Calu3 (cell line): ENCODE results near the gene FNDC10. TPM values are rescaled to one million over a fixed set of nuclear protein-coding genes. Genes with fewer than 3 reads are reported as not detected.
"Not testable (repeated sequence)": the region's sequence is repeated elsewhere in the genome, so short reads cannot be mapped to it uniquely, and the experiment has no call there.

Experiments used
- BruUV-seq: library from RNA; stranded (reverse); fragments of 400-500 nt; replicated peaks from 2 replicates; lab custom pipeline; 2021; lab: Mats Ljungman, UMichigan
- CTCF ChIA-PET: fragments of 300-600 bp; sonication (Branson Sonifier 250); formaldehyde crosslinking; loops from one replicate; lab custom pipeline; 2022; ENCODE audit warnings: antibody characterized with exemption; lab: Charles Lee
- DNase-seq: peaks from one replicate; pipeline ENCODE4 v3.0.0; 2022
- H3K27ac Mint-ChIP-seq: one replicate; pipeline ENCODE4 v1.8.0; 2022; ENCODE audit warnings: mixed read lengths; ENCODE audit not compliant: unreplicated experiment
- H3K27me3 Mint-ChIP-seq: one replicate; pipeline ENCODE4 v1.8.0; 2022; ENCODE audit warnings: mixed read lengths; ENCODE audit not compliant: unreplicated experiment
- H3K36me3 Mint-ChIP-seq: one replicate; pipeline ENCODE4 v1.8.0; 2022; ENCODE audit warnings: mild to moderate bottlenecking, moderate library complexity, mixed read lengths; ENCODE audit not compliant: insufficient read depth, unreplicated experiment
- H3K4me1 Mint-ChIP-seq: one replicate; pipeline ENCODE4 v1.8.0; 2022; ENCODE audit warnings: mild to moderate bottlenecking, low read depth, mixed read lengths; ENCODE audit not compliant: unreplicated experiment
- H3K4me3 Mint-ChIP-seq: one replicate; pipeline ENCODE4 v1.8.0; 2022; ENCODE audit warnings: mild to moderate bottlenecking, low read depth, moderate library complexity, mixed read lengths; ENCODE audit not compliant: unreplicated experiment
- H3K9me3 Mint-ChIP-seq: one replicate; pipeline ENCODE4 v1.8.0; 2022; ENCODE audit warnings: low read depth, mixed read lengths; ENCODE audit not compliant: unreplicated experiment
- intact Hi-C: fragments of 100-400 bp; cut with micrococcal nuclease; formaldehyde crosslinking; loops from one replicate; pipeline ENCODE4 v1.10.0; 2022; ENCODE audit not compliant: unreplicated experiment
- total RNA-seq: library from RNA; stranded (reverse); gene quantifications from 2 replicates; pipeline ENCODE4 v1.2.3, GENCODE V29; 2022
- TF ChIP-seq, protein P1 (sequence below): fragments of 200-600 bp; IDR thresholded peaks from one replicate; pipeline ENCODE4 v1.8.0; 2022; ENCODE audit warnings: antibody characterized with exemption; ENCODE audit not compliant: unreplicated experiment

Gene FNDC10
- total RNA-seq, 1 experiment from 2014 or later: 3.5 TPM

DNA sequence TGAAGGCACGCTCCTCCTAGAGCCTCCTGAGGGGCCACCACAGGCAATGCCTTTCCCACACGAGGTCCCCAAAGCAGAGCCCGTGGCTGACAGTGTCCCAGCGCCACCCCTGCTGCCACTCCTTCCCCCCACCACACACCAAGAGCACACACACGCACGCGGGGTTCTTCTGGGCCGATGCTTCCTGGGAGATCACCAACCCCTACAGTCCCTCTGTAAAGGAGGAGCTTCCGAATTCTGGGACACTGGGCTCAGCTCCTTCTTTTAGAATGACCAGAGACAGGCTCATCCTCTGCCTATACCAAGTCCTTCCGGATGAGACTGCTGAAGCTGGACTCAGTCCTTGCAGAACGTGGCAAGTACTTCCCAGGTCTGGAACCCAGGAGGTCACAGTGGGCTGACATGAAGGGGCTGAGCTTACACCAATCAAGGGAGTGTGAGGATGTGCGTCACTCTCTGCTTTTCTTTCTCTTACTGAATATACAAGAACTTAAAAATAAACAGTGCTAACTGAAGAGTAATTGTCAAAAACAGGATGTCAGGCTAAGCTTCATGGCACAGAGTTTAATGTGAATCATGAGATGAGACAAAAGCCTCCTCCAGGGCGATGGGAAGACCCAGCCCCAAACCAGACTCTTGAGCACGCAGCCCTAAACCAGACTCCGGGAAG is 38.0 kb downstream of the FNDC10 start:
- no TSS peak for BruUV-seq
- DNase-seq: no peak
- peaks cover 51% of the 10 kb centered on the region for H3K36me3 Mint-ChIP-seq
- CTCF ChIA-PET: interaction anchor here (0.9 kb wide), 1 partner anchor 16 kb away, joined by 3 read pairs; no protein-coding TSS in a partner anchor
- no peaks in the 10 kb centered on the region for H3K4me1 Mint-ChIP-seq
- intact Hi-C loops: no loop called here
- H3K9me3 Mint-ChIP-seq: no peaks in the 10 kb centered on the region
- H3K4me3 Mint-ChIP-seq: no peak overlapping the region
- H3K27me3 Mint-ChIP-seq: no peaks in the 10 kb centered on the region
- TF ChIP-seq, protein P1, sequence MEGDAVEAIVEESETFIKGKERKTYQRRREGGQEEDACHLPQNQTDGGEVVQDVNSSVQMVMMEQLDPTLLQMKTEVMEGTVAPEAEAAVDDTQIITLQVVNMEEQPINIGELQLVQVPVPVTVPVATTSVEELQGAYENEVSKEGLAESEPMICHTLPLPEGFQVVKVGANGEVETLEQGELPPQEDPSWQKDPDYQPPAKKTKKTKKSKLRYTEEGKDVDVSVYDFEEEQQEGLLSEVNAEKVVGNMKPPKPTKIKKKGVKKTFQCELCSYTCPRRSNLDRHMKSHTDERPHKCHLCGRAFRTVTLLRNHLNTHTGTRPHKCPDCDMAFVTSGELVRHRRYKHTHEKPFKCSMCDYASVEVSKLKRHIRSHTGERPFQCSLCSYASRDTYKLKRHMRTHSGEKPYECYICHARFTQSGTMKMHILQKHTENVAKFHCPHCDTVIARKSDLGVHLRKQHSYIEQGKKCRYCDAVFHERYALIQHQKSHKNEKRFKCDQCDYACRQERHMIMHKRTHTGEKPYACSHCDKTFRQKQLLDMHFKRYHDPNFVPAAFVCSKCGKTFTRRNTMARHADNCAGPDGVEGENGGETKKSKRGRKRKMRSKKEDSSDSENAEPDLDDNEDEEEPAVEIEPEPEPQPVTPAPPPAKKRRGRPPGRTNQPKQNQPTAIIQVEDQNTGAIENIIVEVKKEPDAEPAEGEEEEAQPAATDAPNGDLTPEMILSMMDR: no peak
- peak overlapping the region; percentile 66 for H3K27ac Mint-ChIP-seq

DNA sequence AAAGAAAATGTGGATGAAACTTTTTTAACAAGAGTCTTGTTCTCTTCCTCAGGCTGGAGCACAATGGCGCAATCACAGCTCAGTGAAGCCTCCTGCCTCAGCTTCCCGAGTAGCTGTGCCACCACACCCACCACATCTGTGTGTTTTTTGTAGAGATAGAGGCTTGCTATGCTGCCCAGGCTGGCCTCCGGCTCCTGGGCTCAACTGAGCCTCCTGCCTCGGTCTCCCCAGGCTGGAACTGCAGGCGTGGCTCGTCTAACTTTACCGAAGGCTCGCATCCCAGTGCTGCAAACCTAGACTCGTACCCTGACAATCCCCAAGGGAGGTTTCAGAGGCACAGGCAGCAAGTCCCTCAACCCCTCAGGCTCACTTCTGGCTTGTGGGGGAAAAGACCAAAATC is 39.8 kb downstream of the FNDC10 start:
- BruUV-seq: no TSS peak
- H3K27me3 Mint-ChIP-seq: no peaks in the 10 kb centered on the region
- H3K4me3 Mint-ChIP-seq: no peak overlapping the region
- no peak overlapping the region for H3K27ac Mint-ChIP-seq
- intact Hi-C loops: no loop called here
- no peaks in the 10 kb centered on the region for H3K4me1 Mint-ChIP-seq
- CTCF ChIA-PET: no interaction called here
- DNase-seq: no peak
- no peaks in the 10 kb centered on the region for H3K9me3 Mint-ChIP-seq
- peaks cover 43% of the 10 kb centered on the region for H3K36me3 Mint-ChIP-seq
- TF ChIP-seq, protein P1: no peak

DNA sequence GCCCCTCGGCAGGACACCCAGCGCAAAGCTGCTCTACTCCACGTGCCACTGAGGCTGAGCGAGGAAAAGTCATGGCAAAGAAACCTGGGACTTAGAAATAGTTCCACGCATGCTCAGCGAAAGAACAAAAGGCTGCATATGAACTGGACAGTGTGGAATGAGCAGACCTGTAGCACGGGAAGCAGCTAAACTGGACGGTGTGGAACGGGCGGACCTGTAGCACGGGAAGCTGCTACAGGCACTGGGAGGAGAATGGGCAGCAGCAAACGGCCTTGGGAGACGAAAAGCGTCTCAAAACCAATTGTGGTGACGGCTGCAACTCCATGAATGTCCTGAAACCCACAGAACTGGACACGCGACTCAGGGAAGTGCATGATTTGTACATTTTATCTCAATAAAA is 40.9 kb downstream of the FNDC10 start:
- Mint-ChIP-seq H3K4me3 (no peak overlapping the region), H3K4me1 (no peaks in the 10 kb centered on the region), H3K36me3 (peaks cover 34% of the 10 kb centered on the region), H3K27ac (no peak overlapping the region), H3K27me3 (no peaks in the 10 kb centered on the region), H3K9me3 (no peaks in the 10 kb centered on the region)
- intact Hi-C loops: no loop called here
- CTCF ChIA-PET: no interaction called here
- TF ChIP-seq, protein P1: no peak
- BruUV-seq: no TSS peak
- no peak for DNase-seq

DNA sequence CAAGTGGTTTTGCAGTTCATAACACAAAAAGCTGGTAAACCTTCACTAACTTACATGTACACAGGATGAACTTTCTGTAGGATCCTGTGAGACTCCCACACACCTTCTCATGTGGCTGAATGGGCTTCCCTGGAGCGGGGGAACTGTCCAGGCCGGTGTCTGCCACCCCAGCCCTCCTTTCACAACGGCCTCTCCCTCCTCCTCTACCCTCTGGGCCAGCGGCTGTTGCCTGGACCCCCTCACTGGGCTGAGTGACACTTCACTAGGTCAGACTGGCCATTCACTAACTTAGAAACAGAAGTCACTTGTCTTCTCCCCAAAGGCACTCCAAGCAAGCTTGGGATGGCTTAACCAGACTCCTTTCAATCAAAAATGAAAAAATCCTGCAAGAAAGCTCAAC is 41.3 kb downstream of the FNDC10 start:
- intact Hi-C loops: no loop called here
- H3K4me1 Mint-ChIP-seq: no peaks in the 10 kb centered on the region
- no peaks in the 10 kb centered on the region for H3K27me3 Mint-ChIP-seq
- H3K36me3 Mint-ChIP-seq: peaks cover 30% of the 10 kb centered on the region
- no peak for DNase-seq
- CTCF ChIA-PET: no interaction called here
- no peaks in the 10 kb centered on the region for H3K9me3 Mint-ChIP-seq
- H3K27ac Mint-ChIP-seq: no peak overlapping the region
- TF ChIP-seq, protein P1: no peak
- no peak overlapping the region for H3K4me3 Mint-ChIP-seq
- BruUV-seq: no TSS peak

DNA sequence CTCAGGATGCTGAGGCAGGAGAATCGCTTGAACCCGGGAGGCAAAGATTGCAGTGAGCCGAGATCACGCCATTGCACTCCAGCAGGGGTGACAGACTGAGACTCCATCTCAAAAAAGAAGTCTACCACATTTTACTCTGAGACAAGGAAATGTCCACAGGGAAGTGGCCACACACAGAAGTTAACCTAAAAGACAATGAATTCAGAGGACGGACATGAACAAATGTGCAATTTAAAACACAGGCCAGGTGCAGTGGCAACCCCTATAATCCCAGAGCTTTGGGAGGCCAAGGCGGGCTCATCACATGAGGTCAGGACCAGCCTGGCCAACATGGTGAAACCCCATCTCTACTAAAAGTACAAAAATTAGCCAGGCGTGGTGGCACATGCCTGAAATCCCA is 42.2 kb downstream of the FNDC10 start:
- CTCF ChIA-PET, DNase-seq, intact Hi-C loops, H3K9me3 Mint-ChIP-seq, H3K4me1 Mint-ChIP-seq, H3K27me3 Mint-ChIP-seq, H3K27ac Mint-ChIP-seq, BruUV-seq, H3K4me3 Mint-ChIP-seq: not testable (repeated sequence)
- H3K36me3 Mint-ChIP-seq: peaks cover 26% of the 10 kb centered on the region

DNA sequence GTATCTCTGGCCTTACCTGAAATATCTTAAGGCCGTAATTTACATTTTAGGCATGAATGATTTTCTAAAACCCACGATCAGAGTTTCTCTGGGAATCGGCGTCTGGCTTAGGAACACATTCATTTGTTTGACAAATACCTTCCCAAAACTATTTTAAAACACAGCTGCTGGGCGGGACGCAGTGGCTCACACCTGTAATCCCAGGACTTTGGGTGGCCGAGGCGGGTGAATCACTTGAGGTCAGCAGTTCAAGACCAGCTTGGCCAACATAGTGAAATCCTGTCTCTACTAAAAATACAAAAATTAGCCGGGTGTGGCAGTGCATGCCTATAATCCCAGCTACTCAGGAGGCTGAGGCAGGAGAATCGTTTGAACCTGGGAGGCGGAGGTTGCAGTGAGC is 43.0 kb downstream of the FNDC10 start:
- H3K9me3 Mint-ChIP-seq, DNase-seq, H3K4me3 Mint-ChIP-seq, H3K27me3 Mint-ChIP-seq, CTCF ChIA-PET, H3K4me1 Mint-ChIP-seq, intact Hi-C loops, H3K27ac Mint-ChIP-seq, BruUV-seq: not testable (repeated sequence)
- H3K36me3 Mint-ChIP-seq: peaks cover 30% of the 10 kb centered on the region
